HG02884 (cell line): ENCODE results near the gene OXLD1.
A peak's percentile ranks its signal among the peaks of the same experiment; 100 is the strongest.
"Not testable (repeated sequence)": the region's sequence is repeated elsewhere in the genome, so short reads cannot be mapped to it uniquely, and the experiment has no call there.

Experiments used
- ATAC-seq: cut with Tn5 transposase; IDR thresholded peaks from one replicate; pipeline ENCODE4 v1.9.1; 2021; ENCODE audit warnings: mild to moderate bottlenecking, moderate library complexity; ENCODE audit not compliant: unreplicated experiment

OXLD1 gene

DNA sequence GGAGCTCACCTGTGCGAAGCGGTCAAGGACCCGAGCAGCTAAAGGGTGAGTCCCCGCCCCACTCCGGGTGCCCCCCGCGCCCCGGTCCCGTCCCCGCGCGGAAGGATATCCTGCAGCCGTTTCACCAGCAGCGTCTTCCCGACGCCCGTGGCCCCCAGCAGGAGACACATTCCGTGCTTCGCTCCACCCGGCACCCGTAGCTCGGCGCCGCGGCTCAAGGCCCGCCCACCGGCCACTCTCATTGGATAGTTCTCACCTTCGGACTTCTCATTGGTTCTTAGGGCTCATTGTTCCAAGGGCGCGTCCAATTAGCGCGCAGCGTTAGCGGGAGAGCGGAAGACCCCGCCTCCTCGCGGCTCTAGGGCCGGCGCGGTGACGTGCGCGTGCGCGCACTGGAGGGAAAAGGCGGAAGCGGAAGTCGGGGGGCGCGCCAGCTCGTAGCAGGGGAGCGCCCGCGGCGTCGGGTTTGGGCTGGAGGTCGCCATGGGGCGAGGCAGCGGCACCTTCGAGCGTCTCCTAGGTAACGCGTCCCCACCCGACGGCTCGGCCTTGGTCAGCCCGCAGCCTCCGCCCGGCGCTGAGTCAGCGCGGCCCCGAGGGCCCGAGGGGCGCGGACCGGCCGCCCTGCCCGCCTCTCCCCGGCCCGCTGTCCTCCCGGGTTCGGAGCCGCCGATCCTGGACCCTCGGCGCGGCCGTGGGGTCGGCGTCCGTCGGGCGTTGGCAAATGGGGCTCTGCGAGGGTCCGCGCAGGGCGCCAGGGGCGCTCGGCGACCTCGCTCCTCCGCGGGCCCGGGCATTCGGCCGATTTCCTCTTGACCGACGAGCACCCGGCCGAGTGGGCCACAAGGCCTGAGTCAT, 17.4 kb upstream of the OXLD1 start, which contains the start of the genes ARL16 and HGS:
TSS of gene ARL16 (minus strand) at position 214 of the 858 bp plus-strand sequence. CDS start at position 170, 44 bp downstream.
TSS of gene HGS (plus strand) at position 428 of the 858 bp plus-strand sequence. CDS start at position 484, 56 bp downstream.
- ATAC-seq, result peak; percentile 87

- ATAC-seq, result peak; percentile 6
Measured at GRCh38 chr17:81683208-81683583, 16.8 kb upstream of the OXLD1 start.

- no peak for ATAC-seq
Measured at GRCh38 chr17:81682565-81683207, 16.3 kb upstream of the OXLD1 start.

DNA sequence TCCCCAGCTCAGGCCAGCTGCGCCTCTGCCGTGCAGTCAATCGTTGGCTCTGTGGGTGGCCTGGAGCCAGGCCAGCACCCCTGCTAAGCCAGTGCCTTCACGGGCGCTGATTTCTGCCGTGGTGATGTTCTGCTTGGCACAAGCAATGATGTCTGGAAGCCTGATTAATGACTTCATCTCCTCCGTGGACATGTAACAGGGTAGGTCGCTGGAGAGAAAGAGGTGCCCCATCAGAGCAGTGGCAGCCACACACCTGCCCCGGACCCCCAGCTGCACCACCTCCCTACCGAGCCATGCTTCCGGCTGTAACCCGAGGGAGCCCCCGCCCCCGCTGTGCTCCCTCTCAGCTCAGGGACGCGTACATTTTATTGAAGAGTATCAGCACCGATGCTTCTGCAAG, 15.3 kb upstream of the OXLD1 start:
- no peak for ATAC-seq

DNA sequence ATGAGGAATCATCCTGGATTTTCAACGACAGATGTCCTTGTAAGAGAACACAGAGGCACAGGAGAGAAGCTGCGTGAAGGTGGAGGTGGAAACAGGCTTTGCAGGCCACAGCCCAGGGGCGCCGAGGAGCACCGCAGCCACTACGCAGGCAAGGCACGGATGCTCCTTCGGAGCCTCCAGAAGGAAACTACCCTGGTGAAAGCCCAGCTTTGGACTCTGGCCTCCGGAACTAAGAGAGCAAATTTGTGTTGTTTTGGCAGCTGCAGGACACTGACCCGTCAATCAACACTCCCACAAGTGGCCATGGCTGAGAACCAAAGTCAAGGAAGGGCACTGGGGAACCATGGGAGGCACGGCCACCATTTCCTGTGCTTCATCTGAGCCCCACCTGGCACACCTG, 13.7 kb upstream of the OXLD1 start:
- ATAC-seq, result no peak

GRCh38 chr17:81676906-81677305, 10.5 kb upstream of the OXLD1 start:
- no peak for ATAC-seq

- not testable (repeated sequence) for ATAC-seq
Measured at GRCh38 chr17:81675515-81676221, 9.3 kb upstream of the OXLD1 start.

GRCh38 chr17:81673561-81674258, 7.3 kb upstream of the OXLD1 start:
- no peak for ATAC-seq

DNA sequence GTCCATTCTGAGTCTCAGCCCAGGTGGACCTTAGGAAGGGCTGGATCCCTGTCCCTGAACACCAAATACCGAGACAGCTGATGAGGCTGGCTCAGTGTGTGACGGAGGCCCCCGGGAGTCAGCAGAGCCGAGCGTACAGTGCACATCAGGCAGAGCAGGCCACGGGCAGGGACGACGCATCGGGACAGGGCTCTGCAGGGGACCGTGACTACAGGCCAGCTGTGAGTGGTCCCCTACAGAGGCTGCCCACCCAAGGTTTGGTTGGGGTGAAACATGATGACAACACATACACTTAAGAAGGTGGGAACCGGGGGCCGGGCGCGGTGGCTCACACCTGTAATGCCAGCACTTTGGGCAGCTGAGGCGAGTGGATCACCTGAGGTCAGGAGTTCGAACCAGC, 6.5 kb upstream of the OXLD1 start:
- no peak for ATAC-seq

GRCh38 chr17:81672504-81672903, 6.1 kb upstream of the OXLD1 start:
- no peak for ATAC-seq

GRCh38 chr17:81667754-81668153, 1.3 kb upstream of the OXLD1 start:
- no peak for ATAC-seq

GRCh38 chr17:81666092-81666341, 388 bp downstream of the OXLD1 start:
- ATAC-seq, result peak; percentile 19

DNA sequence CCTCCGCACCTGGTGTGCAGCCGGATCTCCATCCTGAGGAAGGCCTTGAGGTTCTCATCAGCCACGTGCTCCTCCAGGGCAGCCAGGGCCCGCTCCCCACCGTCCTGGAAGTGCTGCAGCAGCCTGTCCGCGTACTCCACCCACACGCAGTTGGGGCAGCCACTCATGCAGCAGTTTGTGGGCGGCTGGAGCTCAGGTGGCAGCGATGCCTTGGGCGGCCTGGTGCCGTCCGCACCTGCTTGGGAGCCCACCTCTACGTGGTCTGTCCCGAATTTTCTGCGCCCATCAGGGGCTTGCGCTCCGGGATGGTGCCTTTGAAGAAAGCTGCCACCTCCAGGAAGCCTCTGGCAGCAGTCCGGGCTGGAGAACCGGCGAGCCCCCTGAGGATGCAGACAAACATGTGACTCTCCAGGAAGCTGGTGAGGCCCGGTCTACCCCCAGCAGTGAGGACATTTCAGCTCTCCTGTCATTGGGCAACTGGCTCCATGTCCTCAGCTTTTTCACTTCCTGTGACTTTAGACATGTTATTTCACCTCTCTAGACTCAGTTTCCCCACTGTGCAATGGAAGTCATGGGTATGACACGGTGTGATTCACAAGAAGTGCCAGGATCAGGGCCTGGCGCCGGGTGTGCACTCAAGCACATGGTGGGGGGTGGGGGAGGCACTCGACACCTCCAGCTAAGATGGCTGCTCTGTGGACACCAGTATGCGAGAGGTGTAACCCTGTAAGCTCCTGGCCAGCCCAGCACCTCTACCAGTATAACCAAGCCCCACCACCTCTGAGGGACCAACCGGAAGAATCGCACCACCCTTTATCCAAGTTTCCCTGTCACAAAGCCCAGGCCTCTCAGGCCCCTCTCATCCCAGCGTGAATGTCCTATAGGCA, 957 bp downstream of the OXLD1 start:
- ATAC-seq, result no peak

GRCh38 chr17:81664051-81664470, 2.3 kb downstream of the OXLD1 start:
- no peak for ATAC-seq

DNA sequence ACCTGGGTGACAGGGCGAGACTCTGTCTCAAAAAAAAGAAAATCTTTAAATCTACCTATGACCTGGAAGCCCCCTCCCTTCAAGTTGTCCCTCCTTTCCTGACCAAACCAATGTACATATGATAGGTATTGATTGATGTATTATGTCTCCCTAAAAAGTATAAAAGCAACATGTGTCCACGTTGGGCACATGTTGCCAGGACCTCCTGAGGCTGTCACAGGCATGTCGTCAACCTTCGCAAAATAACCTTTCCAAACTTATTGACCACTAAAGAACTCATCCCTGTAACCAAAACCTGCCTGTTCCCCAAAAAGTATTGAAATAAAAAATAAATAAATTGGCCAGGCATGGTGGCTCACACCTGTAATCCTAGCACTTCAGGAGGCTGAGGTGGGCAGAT, 4.4 kb downstream of the OXLD1 start:
- no peak for ATAC-seq

- ATAC-seq, result no peak
Measured at GRCh38 chr17:81660441-81660840, 6.0 kb downstream of the OXLD1 start.

GRCh38 chr17:81659038-81659437, 7.4 kb downstream of the OXLD1 start:
- ATAC-seq, result no peak

DNA sequence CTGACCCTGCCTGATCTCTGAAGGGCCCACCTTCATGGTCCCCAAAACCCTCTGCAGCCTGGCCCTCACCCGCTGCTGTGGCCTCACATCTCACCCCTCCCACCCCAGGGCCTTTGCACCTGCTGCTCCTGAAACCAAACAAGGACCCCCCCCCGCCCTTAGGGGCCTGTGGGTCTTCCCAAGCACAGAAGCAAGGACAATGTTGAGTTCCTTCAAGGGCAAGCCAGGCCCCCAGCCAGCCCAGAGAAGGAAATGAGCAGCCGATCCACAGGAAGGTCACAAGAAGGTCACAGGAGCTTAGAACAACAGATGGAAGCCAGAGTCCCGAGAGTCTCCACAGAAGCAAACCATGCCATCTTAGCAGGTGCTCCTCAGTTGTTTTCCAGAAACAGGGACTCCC, 9.6 kb downstream of the OXLD1 start:
- ATAC-seq, result no peak

GRCh38 chr17:81656118-81656743, 10.2 kb downstream of the OXLD1 start, which contains the start of gene PDE6G:
Gene PDE6G, minus strand, starts transcription at chr17:81656542. Its CDS starts 3,237 bp downstream, at chr17:81653305.
- ATAC-seq, result no peak
